GM21576 (cell line): Measurements from ENCODE around the gene SEC14L3.

Experiments used
- ATAC-seq: cut with Tn5 transposase; IDR thresholded peaks from one replicate; pipeline ENCODE4 v1.9.1; 2021; ENCODE audit warnings: mild to moderate bottlenecking, moderate library complexity; ENCODE audit not compliant: unreplicated experiment

The SEC14L3 gene

GRCh38 chr22:30447656-30448055, 24.2 kb downstream of the SEC14L3 start:
- no peak for ATAC-seq

DNA sequence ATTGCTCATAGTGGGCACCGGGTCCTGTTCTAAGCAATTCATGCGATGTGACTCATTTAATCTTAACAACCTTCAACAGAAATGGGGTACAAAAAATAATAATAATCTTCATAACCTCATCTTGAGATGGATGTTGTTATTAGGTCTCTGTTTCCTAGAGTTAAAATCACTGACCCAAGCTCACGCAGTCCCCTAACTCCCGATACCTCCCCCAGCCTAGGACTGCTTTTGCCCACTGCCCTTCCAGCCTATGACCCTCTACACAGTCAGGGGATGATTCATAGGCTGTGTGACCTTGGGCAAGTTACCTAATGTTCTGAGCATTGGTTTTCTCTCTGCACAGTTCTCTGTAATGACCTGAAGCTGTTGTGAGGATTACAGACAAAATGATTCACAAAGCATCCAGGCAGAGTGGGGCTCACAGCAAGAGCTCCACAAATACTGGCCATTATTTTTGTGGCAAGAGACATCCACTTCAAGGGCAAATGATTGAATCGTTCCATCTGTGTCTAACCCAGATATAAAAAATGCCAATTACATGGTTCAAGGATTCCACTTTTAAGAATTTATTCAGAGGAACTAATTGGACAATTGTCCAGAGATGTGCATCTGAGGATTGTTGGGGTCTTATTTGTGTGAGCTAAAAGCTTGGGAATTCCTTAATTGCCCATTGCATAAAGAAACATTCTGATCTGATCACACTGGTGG, 26.2 kb downstream of the SEC14L3 start:
- ATAC-seq = no peak

- ATAC-seq = no peak
Observed at GRCh38 chr22:30444632-30445437, 27.0 kb downstream of the SEC14L3 start.

GRCh38 chr22:30441088-30441487, 30.7 kb downstream of the SEC14L3 start:
- no peak for ATAC-seq

DNA sequence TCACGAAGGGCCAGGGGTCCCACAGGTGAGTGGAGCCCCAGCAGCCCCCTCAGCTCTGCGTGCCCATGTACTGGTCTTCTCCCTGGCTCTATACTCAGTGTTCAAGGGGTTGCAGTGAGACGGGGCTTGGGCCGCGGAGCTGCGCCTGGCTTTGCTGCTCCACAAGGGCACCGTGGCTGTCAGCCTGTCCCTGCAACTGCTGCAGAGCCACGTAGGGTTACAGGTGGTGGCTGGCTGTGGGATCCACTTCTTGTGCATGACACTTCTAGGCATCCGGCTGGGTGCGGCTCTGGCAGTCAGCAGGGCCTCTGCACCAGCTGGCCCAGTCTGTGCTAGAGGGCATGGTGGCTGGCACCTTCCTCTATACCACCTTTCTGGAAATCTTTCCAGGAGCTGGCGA, 32.0 kb downstream of the SEC14L3 start:
- ATAC-seq = no peak

GRCh38 chr22:30439226-30439625, 32.6 kb downstream of the SEC14L3 start:
- no peak for ATAC-seq

DNA sequence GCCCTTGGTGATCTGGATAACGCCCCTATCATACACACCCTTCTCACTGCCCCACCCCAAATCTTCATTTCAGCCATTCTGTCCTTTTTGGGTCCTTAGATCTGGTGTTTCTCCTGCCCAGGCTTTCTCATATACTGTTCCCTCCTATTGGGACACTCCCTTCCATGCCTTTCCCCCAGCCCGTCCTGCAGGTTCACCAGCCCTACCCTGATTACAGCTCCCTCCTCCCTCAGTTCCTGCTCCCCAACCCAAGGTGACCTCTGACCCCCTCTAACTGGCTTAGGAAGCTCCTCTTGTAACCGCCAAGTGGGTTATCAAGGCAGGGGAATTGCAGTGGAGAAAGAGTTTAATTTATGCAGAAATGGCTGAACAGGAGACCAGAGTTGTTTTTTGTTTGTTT, 33.3 kb downstream of the SEC14L3 start:
- ATAC-seq = no peak

DNA sequence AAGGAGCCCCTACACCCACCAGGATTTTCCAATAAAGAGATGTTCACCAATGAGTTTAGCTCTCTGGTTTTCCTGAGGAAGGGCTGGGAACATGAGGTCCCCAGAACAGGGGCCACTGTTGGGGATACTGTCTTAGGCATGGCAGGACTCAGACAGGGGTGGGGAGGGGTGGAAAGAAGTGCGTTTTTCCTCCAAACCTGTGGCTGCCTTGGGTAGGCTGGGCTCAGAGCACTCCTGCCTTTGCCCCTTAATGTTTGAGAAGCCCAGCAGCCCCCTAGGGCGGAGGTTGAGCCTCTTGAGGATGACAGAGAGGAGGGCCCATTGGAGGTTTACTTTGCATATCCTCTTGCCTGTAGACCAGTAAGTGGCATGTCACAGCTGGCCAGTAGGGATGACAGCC, 35.6 kb downstream of the SEC14L3 start:
- no peak for ATAC-seq

DNA sequence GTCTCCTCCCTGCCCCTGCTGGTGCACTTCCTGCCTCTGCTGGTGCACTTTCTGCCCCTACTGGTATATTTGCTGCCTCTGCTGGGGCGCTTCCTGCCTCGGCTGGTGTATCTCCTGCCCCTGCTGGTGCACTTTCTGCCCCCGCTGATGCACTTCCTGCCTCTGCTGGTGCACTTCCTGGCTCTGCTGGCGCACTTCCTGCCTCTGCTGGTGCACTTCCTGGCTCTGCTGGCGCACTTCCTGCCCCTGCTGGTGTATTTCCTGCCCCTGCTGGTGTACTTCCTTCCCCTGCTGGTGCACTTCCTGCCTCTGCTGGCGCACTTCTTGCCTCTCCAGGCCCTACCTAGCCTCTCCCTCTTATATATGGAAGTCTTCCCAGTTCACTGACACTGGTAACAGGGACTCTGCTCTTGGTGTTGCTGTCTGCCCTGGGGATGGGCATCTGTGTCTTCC, 36.1 kb downstream of the SEC14L3 start:
- no peak for ATAC-seq

- no peak for ATAC-seq
Observed at GRCh38 chr22:30434843-30435242, 37.0 kb downstream of the SEC14L3 start.

DNA sequence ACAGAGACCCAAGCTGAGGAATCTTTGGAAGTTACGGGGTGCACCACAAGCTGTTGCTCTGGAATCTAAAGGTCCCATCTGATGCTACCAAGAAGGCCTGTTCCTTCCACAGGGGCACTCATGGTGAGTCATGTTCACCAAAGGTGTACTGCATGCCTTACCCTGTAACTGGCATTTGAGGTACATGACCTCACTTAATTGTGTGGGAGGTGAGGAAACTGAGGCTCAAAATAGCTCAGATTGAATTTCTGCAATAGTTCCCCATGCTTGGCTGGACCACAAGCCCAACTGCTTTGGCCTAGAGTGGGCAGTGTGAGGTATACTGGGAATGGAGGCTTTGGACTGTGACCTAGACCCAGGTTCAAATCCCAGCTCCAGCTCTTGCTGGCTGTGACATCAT, 38.0 kb downstream of the SEC14L3 start:
- no peak for ATAC-seq

DNA sequence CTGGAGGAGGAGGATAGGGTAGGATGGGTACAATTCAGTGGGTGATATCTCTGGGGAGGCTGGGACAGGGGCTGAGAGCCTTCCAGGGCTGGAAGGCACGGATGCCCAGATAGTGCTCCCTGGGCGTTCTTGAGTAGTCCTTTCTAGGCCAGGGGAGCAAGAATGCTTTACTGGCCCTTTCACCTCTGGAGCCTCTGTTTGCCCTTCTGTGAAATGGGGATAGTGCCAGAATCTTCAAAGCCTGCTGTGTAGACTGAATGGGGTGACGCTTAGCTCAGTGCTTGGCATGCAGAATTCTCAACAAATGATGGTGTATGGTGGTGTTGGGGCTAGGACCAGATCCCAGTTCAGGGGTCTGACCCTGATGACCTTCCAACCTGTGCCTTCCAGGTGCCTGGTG, 38.6 kb downstream of the SEC14L3 start:
- ATAC-seq = no peak

DNA sequence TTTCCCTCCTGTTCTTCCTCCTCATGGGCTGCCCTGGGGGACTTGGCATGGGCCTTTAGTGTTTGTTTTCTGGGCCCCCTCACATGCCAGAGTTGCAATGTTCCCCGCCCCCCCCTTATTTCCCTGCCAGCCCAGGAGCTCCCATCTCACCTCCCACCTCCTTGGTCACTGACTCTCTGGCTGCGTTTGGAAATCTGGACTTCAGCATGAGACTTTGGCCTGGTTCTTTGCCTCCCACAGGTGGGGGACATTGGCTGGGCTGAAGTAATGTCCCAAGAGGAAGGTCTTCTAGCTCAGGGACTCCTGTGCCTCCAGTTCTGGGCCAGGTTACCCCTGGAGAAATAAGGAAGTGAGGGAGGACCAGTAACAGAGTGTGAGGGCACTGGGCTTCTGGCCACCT, 39.3 kb downstream of the SEC14L3 start:
- no peak for ATAC-seq

DNA sequence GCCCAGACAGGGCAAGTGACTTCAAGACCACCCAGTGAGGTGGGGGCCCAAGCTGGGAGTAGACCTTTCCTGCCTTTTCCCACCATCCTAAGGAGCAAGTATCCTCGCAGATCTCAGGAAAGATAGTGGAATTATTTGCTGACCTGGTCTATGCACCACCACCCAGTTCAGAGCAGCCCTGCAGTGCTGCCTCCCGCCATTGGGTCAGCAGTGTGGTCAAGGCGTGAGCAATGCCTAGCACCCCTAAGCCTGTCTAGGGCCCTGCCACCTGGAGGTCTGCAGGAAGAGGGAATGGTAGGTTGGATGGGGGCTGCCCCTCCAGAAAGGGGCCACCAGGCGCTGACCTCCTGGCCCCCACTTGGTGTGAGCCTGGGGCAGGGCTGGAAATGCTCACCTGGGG, 39.7 kb downstream of the SEC14L3 start:
- no peak for ATAC-seq

- ATAC-seq = no peak
Observed at GRCh38 chr22:30430933-30431332, 40.9 kb downstream of the SEC14L3 start.

DNA sequence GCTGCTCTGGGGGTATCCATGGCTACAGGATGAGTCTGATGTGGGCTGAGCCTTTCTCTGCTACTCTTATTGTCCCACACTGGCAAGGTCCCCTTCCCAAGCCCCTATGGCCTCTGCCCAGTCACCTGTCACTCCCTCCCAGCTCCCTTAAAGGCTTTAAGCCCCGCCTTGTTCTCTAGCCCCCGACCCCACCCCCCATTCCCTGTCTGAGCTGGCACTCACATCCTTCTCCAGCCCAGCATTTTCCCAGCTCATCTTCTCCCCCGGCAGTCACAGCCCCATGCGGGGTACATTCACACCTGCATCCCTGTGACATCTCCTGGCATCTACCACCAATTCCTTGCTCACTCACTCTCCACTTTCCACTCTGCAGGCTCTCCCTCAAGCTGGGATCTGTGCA, 41.9 kb downstream of the SEC14L3 start:
- no peak for ATAC-seq

DNA sequence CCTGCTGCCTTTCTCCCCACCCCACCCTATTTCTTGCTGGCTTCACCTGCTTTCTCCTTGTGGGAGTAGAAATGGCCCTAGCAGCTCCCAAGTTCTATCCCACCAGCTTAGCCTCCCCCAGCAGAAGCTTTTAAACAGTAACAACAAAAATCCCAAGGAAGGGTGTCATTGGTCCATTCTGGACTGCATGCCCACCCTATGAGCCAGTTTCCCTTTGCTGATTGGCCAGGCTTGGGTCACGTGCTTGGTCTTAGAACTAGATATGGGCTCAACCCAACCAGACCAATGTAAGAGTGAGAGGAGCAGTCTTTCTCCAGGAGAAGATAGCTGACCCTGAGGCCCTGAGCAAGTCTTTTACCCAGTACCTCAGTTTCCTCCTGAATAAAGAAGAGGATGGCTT, 43.9 kb downstream of the SEC14L3 start:
- ATAC-seq = no peak

DNA sequence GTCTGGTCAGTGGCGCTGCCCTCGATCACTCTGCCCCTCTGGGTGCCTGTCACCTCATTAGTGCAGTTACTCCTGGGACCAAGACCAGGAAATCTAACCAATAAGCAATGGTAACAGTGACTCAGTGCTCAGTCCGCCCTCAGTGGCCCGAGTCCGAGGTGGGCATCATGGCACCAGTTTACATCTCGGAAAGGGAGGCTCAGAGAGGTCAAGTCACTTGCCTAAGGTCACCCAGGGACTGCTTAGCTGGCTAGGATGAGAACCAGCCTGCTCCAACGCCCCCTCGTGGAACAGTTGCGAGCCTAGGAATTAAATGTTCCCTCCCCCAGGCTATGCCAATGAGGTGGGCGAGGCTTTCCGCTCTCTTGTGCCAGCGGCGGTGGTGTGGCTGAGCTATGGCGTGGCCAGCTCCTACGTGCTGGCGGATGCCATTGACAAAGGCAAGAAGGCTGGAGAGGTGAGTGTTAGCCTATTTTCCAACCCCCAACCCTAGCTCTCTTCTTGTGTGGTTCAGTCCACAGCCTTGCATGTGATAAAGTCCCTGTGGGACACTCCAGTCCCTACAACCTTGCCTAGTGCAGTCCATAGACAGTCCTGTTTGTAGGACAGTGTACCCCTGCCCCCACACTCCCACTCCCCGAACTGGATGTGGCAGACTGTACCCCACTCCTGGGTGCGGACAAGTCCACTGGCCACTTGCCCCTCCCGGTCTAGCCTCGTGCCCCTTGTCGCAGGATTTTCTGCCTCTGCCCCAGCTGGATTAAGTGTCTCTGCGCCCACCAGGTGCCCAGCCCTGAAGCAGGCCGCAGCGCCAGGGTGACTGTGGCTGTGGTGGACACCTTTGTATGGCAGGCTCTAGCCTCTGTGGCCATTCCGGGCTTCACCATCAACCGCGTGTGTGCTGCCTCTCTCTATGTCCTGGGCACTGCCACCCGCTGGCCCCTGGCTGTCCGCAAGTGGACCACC, 45.1 kb downstream of the SEC14L3 start:
- no peak for ATAC-seq

- ATAC-seq = no peak
Observed at GRCh38 chr22:30425616-30426387, 46.0 kb downstream of the SEC14L3 start, which contains the start of gene MTFP1. TSS of gene MTFP1 (plus strand) at chr22:30425768. CDS start at chr22:30425880, 112 bp downstream.

DNA sequence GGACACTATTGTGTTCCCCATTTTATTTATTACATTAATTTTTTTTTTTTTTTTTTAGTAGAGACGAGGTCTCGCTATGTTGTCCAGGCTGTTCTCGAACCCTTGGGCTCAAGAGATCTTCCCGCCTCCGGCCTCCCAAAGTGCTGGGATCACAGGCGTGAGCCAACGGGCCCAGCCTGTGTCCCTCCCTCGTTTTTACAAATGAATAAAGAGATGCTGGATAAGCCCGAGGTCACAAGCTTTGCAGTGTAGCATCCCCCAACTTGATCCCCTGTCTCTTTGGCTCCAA, 46.5 kb downstream of the SEC14L3 start:
- ATAC-seq = no peak
